Nephron progenitor cell (in vitro differentiated cells): ENCODE data around the gene RNF20.

Source experiments
- DNase-seq: peaks from one replicate; pipeline ENCODE4 v3.0.0; 2021
- H3K27ac Mint-ChIP-seq: 2 replicates; pipeline ENCODE4 v1.8.0; 2021; ENCODE audit warnings: mild to moderate bottlenecking, moderate library complexity, mixed read lengths
- H3K27me3 Mint-ChIP-seq: 2 replicates; pipeline ENCODE4 v1.8.0; 2021; ENCODE audit warnings: mild to moderate bottlenecking, low read depth, mixed read lengths; ENCODE audit not compliant: poor library complexity
- H3K36me3 Mint-ChIP-seq: 2 replicates; pipeline ENCODE4 v1.8.0; 2021; ENCODE audit warnings: low read depth, mixed read lengths
- H3K4me1 Mint-ChIP-seq: 2 replicates; pipeline ENCODE4 v1.8.0; 2021; ENCODE audit warnings: mixed read lengths
- H3K4me3 Mint-ChIP-seq: 2 replicates; pipeline ENCODE4 v1.8.0; 2021; ENCODE audit warnings: mild to moderate bottlenecking, moderate library complexity, mixed read lengths
- H3K9me3 Mint-ChIP-seq: 2 replicates; pipeline ENCODE4 v1.8.0; 2021; ENCODE audit warnings: mild to moderate bottlenecking, moderate library complexity, mixed read lengths
- CTCF ChIP-seq: fragments of 200-600 bp; sonication (generic); IDR thresholded peaks from 2 replicates; pipeline ENCODE4 v1.5.0; 2021; ENCODE audit warnings: antibody characterized with exemption

The RNF20 gene

DNA sequence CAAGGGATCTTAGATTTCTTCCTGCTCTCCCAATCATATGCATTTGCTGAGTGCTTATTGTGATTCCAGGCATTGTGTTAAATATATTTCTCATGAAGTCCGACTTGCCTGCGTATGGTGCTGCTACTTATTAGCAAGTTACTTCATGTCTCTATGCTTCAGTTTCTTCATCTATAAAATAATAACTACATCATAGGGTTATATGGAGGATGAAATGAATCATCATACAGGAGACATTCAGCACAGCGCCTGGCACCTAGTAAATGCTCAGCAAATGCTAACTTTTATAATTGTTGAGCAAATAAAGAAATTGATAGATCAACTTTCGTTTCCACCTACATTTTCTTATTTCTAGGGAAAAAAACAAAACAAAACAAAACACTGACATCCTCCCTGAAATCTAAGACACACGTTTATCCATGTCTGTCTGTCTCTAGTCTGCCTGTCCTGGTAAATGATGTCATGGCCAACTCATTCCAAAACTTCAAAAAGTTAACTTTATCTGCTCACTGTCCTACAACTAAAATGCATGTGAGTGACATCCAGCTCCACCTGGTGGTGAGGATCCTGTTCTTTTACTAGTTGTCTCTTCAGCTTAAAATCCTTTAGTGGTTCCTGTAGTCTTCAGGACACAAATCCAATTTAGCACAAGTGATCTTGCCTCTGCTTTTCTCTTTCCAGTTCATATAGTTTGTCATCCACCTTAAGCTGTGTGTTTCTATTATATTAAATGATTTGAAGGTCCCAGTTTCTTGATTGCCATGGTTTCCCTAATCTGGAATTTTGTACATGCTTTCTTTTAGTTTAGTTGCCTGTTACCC lies 33.5 kb downstream of the RNF20 start:
- H3K4me3 Mint-ChIP-seq, result no peak overlapping the region
- DNase-seq, result peak; percentile 13
- TF ChIP-seq CTCF, result peak; percentile 42
- no peaks in the 10 kb centered on the region for H3K27me3 Mint-ChIP-seq
- H3K27ac Mint-ChIP-seq, result no peak overlapping the region
- no peaks in the 10 kb centered on the region for H3K9me3 Mint-ChIP-seq
- peaks cover 9% of the 10 kb centered on the region for H3K4me1 Mint-ChIP-seq
- H3K36me3 Mint-ChIP-seq, result peaks cover 47% of the 10 kb centered on the region

DNA sequence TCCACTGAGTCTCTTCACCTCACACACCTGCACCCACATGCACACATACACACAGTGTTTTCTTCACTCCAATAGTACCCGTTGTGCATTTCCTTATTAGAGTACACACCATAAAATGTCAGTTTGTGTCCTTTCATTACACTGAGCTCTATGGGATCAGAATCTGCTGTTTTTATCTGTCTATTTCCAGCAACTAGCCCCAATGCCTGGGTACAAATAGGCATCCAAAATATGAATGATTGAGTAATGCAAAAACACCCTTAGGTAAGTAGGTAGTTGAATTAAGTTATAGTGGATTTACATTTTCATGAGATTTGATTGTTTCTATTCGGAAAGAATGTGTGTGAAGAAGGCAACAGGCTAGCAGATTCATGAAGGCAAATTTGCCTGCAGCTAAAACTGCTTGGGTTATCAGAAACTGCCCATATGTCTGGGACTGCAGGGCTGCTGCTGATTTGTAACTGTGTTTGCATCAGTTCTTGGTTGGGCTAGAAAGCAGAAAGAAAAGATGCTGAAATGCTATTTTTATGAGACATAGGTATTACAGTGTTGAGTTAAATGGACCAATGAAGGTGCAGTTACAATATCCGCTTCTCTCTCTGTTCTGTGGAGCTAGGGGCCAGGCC lies 34.2 kb downstream of the RNF20 start:
- Mint-ChIP-seq H3K9me3 (no peaks in the 10 kb centered on the region), H3K4me1 (peaks cover 9% of the 10 kb centered on the region), H3K4me3 (no peak overlapping the region), H3K27me3 (peaks cover 2% of the 10 kb centered on the region), H3K27ac (no peak overlapping the region), H3K36me3 (peaks cover 40% of the 10 kb centered on the region)
- TF ChIP-seq CTCF, result no peak
- DNase-seq, result no peak

DNA sequence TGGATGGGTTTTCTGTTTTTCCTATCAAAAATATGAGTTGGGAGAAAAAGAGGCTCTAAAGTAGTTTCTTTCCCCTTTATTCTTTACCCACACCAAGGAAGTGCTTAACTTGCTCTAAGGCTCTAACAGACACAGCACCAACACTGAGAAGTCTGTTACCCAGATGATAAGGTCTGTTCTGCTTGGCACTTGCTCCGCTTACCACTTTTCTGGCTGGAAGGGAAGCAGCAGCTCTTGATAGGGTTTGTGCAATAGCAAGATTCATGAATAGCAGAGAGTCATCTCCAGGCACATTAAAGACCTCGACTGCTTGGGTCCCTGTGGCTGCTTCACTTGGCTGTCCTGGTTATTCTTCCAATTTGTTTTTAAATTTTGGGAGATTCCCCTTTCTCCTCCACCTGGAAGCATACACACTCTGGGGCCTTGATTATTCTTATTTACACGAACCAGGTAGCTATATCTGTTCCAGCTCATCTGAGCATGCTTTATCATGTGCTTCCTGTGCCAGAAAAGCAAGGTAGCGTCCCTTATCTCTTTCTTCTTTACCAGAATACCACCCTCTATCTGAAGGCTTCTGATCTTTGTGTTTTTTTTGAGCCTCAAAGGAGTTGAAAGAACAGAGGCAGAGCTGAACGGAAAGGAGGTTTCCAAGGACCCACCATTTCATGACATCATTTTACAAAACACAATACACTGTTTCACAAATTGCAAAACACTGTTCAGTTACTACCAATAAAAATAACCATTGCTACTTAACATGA lies 36.3 kb downstream of the RNF20 start:
- H3K4me1 Mint-ChIP-seq, result peaks cover 9% of the 10 kb centered on the region
- no peak for DNase-seq
- no peak overlapping the region for H3K4me3 Mint-ChIP-seq
- no peak for TF ChIP-seq CTCF
- H3K36me3 Mint-ChIP-seq, result peaks cover 23% of the 10 kb centered on the region
- H3K9me3 Mint-ChIP-seq, result no peaks in the 10 kb centered on the region
- H3K27ac Mint-ChIP-seq, result no peak overlapping the region
- H3K27me3 Mint-ChIP-seq, result peaks cover 2% of the 10 kb centered on the region

- H3K9me3 Mint-ChIP-seq, result no peaks in the 10 kb centered on the region
- H3K4me3 Mint-ChIP-seq, result no peak overlapping the region
- peak overlapping the region; percentile 17 for H3K27ac Mint-ChIP-seq
- peaks cover 14% of the 10 kb centered on the region for H3K36me3 Mint-ChIP-seq
- no peak for DNase-seq
- H3K4me1 Mint-ChIP-seq, result peaks cover 9% of the 10 kb centered on the region
- no peak for TF ChIP-seq CTCF
- peaks cover 2% of the 10 kb centered on the region for H3K27me3 Mint-ChIP-seq
These were observed 37.5 kb downstream of the RNF20 start for GRCh38 chr9:101571114-101571513.

DNA sequence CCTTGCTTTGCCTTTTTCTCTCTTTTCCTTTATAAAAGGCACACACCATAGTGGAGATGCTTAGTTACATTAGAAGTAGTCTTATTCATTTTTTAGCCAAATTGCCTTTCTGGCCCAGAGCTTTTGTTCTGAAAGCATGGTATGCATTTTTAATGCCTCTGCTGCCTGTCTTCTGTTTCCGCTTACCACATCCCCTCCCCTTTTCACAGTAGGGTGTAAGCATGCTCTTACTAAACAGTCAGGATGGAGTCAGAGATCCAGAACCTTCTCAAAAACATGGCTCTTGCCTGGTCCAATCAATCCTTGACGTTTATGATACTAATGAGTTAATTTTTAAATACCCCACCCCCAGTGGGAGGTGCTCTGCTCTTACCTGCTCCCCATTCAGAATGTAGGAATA lies 38.7 kb downstream of the RNF20 start:
- no peak for DNase-seq
- H3K27me3 Mint-ChIP-seq, result peaks cover 2% of the 10 kb centered on the region
- H3K4me1 Mint-ChIP-seq, result peaks cover 9% of the 10 kb centered on the region
- H3K4me3 Mint-ChIP-seq, result no peak overlapping the region
- peaks cover 8% of the 10 kb centered on the region for H3K36me3 Mint-ChIP-seq
- H3K27ac Mint-ChIP-seq, result no peak overlapping the region
- TF ChIP-seq CTCF, result no peak
- H3K9me3 Mint-ChIP-seq, result no peaks in the 10 kb centered on the region
